Right lobe of liver (tissue), 4 donors: ENCODE measurements around the gene HIGD1A.

Source experiments
- CTCF ChIP-seq, 4 donors: fragments of 200-600 bp in 3 of 4; fragments of 450-650 bp in 1 of 4; IDR thresholded peaks; one replicate each; pipeline versions ENCODE4 v1.5.1 to v1.8.0; 2016 to 2022; ENCODE audit warnings: antibody characterized with exemption in 4 of 4, mild to moderate bottlenecking in 2 of 4
- POLR2A ChIP-seq: fragments of 450-650 bp; IDR thresholded peaks from one replicate; pipeline ENCODE4 v1.6.1; 2017; ENCODE audit warnings: antibody characterized with exemption, mild to moderate bottlenecking
- donor health status: DM: no; HTN: no; CAD: no.
- donor health status: DM: no; HTN: no; CAD: no.
- donor health status: DM: no; HTN: yes; CAD: no.

- TF ChIP-seq CTCF (IDR thresholded peaks at IDR 0.05): no peak
- TF ChIP-seq POLR2A: no peak
Measured at GRCh38 chr3:42802876-42803413, 1.3 kb downstream of the HIGD1A start.
